ENCODE results near the gene RHOG.
"Not testable (repeated sequence)": the region's sequence is repeated elsewhere in the genome, so short reads cannot be mapped to it uniquely, and the experiment has no call there.

RHOG gene

GRCh38 chr11:3834664-3835461 is 5.9 kb downstream of the RHOG start:
- in situ Hi-C loops (cut with HindIII; ENCODE audit: low sequenced_read_pairs): no loop called here

- in situ Hi-C loops (cut with HindIII; ENCODE audit: low sequenced_read_pairs): no loop called here
These were observed 6.5 kb downstream of the RHOG start for GRCh38 chr11:3834349-3834663.

- in situ Hi-C loops (cut with HindIII; ENCODE audit: low sequenced_read_pairs): no loop called here
These were observed 7.3 kb downstream of the RHOG start for GRCh38 chr11:3833449-3833848.

GRCh38 chr11:3832816-3833215 is 7.9 kb downstream of the RHOG start:
- in situ Hi-C loops (cut with HindIII; ENCODE audit: low sequenced_read_pairs): no loop called here

- in situ Hi-C loops (cut with HindIII; ENCODE audit: low sequenced_read_pairs): no loop called here
These were observed 9.2 kb downstream of the RHOG start for GRCh38 chr11:3831378-3832239.

- in situ Hi-C loops (cut with HindIII; ENCODE audit: low sequenced_read_pairs): no loop called here
These were observed 10.0 kb downstream of the RHOG start for GRCh38 chr11:3830730-3831129.

GRCh38 chr11:3830088-3830487 is 10.7 kb downstream of the RHOG start:
- in situ Hi-C loops (cut with HindIII; ENCODE audit: low sequenced_read_pairs): no loop called here

GRCh38 chr11:3827434-3828186 is 13.1 kb downstream of the RHOG start:
- in situ Hi-C loops (cut with HindIII; ENCODE audit: low sequenced_read_pairs): no loop called here

GRCh38 chr11:3826721-3827120 is 14.0 kb downstream of the RHOG start:
- in situ Hi-C loops (cut with HindIII; ENCODE audit: low sequenced_read_pairs): no loop called here

- in situ Hi-C loops (cut with HindIII; ENCODE audit: low sequenced_read_pairs): no loop called here
These were observed 15.1 kb downstream of the RHOG start for GRCh38 chr11:3825473-3826154.

GRCh38 chr11:3824714-3825472 is 15.9 kb downstream of the RHOG start:
- in situ Hi-C loops (cut with HindIII; ENCODE audit: low sequenced_read_pairs): no loop called here

- in situ Hi-C loops (cut with HindIII; ENCODE audit: low sequenced_read_pairs): no loop called here
These were observed 16.8 kb downstream of the RHOG start for GRCh38 chr11:3823762-3824506.

GRCh38 chr11:3823303-3823702 is 17.5 kb downstream of the RHOG start:
- in situ Hi-C loops (cut with HindIII; ENCODE audit: low sequenced_read_pairs): no loop called here

GRCh38 chr11:3822312-3822711 is 18.4 kb downstream of the RHOG start:
- in situ Hi-C loops (cut with HindIII; ENCODE audit: low sequenced_read_pairs): no loop called here

- in situ Hi-C loops (cut with HindIII; ENCODE audit: low sequenced_read_pairs): no loop called here
These were observed 19.8 kb downstream of the RHOG start for GRCh38 chr11:3820971-3821370.

- in situ Hi-C loops (cut with HindIII; ENCODE audit: low sequenced_read_pairs): no loop called here
These were observed 23.5 kb downstream of the RHOG start for GRCh38 chr11:3817181-3817800.

- in situ Hi-C loops (cut with HindIII; ENCODE audit: low sequenced_read_pairs): no loop called here
These were observed 24.1 kb downstream of the RHOG start for GRCh38 chr11:3816673-3817072.

- in situ Hi-C loops (cut with HindIII; ENCODE audit: low sequenced_read_pairs): no loop called here
These were observed 24.9 kb downstream of the RHOG start for GRCh38 chr11:3815845-3816244.

GRCh38 chr11:3814832-3815231 is 25.9 kb downstream of the RHOG start:
- in situ Hi-C loops (cut with HindIII; ENCODE audit: low sequenced_read_pairs): not testable (repeated sequence)
